Measurements from ENCODE around the gene BRF1.

The BRF1 gene

DNA sequence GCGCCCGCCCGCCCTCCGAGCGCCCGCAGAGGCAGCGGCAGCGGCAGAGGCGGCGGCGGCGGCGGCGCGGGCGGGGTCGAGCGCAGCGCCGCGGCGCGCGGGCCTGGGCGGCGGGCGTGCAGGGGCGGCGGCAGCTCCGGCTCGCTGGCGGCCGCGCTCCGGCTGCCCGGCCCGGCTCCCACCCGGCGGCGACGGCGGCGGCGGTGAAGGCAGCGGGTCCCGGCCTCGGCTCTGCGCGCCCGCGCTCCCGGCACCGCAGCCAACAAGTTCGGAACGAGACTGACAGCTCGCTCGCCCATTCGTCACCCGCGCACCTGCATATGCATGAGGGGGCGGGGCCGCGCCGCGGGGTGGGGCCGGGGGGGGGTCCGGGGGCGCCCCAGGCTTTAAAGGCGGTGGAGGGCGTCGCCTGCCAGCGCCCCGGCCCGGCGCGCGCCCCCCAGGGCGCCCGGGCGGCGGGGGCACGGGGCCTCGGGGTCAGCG, 132.3 kb downstream of the BRF1 start, which contains the start of gene JAG2:
TSS of gene JAG2 (minus strand) at position 281 of the 483 bp plus-strand sequence. CDS start 356 bp downstream, outside the sequence.
- DNase-seq, result no peak

DNA sequence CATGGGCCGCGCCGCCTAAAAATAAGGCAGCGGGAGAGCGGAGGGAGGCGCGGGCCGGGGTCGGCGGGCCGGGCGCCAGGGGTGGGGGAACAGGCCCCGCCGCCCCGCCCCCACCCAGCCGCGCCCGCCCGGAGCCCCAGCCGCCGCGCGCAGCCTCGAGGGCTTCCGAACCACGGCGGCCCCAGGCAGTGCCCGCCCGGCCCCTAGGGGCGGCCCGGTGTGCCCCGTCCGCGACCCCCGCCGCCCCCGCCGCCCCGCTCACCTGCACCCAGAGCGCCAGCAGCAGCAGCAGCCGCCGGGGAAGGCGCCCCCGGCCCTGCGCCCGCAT, 132.7 kb downstream of the BRF1 start:
- no peak for DNase-seq

GRCh38 chr14:105167303-105168092, 133.3 kb downstream of the BRF1 start:
- no peak for DNase-seq

GRCh38 chr14:105166571-105167302, 134.1 kb downstream of the BRF1 start:
- DNase-seq, result no peak

- no peak for DNase-seq
Measured at GRCh38 chr14:105165761-105166485, 134.9 kb downstream of the BRF1 start.

- no peak for DNase-seq
Measured at GRCh38 chr14:105165134-105165704, 135.6 kb downstream of the BRF1 start.

- no peak for DNase-seq
Measured at GRCh38 chr14:105163040-105163742, 137.6 kb downstream of the BRF1 start.

- DNase-seq, result no peak
Measured at GRCh38 chr14:105162669-105162979, 138.2 kb downstream of the BRF1 start.

- DNase-seq, result no peak
Measured at GRCh38 chr14:105161964-105162668, 138.7 kb downstream of the BRF1 start.

- no peak for DNase-seq
Measured at GRCh38 chr14:105161309-105161708, 139.5 kb downstream of the BRF1 start.

GRCh38 chr14:105160776-105161175, 140.0 kb downstream of the BRF1 start:
- DNase-seq, result no peak

DNA sequence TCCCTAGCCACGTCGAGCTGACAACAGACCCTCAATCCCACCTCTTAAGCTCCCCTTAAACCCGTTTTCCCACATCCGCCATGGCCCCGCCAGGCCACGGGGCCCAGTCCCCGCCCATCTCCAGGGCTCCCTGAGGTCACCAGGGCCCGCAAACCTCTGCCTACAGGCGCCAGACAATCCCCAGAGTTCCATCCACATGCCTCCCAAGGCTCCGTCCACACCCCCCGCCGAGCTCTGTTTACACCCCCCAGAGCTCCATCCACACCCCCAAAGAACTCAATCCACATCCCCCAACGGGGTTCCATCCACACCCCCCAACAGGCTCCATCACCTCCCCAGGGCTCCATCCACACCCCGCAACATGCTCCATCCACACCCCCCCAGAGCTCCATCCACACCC, 141.5 kb downstream of the BRF1 start:
- no peak for DNase-seq
